ENCODE measurements around the gene SLC6A6.

The SLC6A6 gene

DNA sequence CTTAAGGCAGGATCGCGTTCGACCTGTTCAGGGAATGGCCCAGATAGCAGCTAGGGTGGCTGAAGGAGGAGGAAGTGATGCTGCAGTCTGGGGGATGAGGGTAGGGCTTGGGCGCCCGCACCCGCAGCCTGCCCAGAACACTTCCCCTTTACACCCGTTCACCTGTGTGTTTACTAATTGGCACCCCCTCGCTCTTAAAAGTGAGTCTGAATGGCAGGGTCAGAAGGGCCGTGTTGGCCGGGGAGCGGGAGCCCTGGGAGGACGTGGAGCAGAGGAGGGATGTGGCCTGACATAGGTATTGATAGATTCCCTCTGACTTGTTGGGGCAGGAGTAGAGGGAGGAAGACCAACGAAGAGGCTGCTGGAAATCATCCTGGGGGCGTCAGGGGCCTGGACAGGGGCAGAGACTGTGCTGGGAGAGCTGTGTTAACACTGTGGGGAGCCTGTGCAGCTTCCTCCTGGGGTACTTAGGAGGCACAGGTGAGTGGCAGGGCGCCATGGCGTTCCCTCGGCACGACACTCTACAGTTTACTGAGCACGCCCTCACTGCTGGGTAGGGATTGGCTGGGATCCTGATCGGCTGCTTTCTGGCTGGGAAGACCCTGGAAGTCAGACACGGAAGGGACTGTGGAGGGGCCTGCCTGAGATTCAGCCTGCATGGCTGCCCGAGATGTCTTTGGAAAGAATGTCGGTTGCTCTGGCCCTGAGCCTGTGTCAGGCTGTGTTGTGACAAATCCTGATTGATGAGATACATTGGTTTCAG lies 51.7 kb downstream of the SLC6A6 start:
- no peak for DNase-seq (ENCODE audit: low read depth, low spot score)

DNA sequence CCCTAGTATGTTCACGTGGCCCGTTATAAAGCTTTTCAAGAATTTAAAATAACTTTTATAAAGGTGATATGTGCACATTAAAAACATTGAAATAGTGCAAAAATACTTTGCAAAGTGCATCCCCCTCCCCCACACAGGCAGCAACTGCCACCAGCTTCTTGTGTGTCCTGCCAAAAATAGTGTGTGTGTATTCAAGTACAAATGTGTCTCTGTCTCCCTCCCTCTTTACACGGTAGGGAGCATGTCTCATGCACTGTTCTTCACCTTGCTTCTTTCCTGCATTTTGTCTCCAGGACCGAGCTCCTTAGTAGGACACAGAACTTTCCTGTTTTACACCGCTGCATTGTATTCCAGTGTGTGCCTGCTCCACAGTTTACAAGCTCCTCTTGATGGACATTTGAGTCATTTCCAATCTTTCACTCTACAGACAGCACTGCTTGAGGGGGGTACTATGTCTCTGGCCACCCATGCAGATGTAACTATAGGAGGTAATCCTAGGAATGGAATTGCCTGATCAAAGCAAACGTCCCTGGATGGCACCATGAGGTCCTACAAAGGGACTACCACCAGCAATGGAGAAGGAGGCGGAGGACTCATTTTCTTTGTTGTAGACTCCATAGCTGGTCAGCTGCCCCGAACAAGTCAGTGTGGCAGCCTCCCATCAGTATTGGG lies 52.4 kb downstream of the SLC6A6 start:
- DNase-seq (ENCODE audit: low read depth, low spot score) = no peak

DNA sequence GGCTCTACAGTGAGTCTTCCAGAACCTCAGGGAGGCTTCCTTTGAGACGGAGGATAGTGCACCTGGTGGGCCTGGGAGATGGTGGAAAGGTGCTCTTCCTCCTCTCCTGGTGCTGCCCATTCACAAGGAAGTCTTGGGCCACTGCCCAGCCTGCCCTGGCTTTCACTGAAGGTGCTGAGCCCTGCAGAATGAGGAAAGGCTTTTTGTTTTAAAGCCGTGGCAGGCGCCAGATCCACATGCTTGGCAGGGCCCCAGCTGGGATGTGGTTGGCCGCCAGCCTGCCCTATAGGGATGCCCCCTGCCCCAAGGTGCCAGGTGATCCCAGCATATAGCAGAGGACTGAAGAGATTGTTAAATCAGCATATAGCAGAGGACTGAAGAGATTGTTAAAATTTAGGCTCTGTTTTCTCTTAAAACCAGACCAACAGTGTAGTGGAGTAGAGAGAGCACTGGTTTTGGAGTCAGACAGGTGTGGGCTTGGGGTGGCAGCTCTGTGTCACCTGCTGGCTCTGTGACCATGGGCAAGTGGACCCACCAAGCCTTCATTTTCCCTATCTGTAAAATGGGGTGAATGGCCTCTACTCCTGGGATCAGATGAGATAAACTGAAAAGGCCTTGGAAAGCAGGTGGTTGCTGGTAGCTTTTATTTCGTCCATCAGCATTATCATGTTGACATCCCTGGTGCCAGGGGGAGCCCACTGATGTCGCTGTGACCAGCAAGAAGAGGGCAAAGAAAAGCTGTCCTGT lies 53.3 kb downstream of the SLC6A6 start:
- DNase-seq (ENCODE audit: low read depth, low spot score) = no peak

DNA sequence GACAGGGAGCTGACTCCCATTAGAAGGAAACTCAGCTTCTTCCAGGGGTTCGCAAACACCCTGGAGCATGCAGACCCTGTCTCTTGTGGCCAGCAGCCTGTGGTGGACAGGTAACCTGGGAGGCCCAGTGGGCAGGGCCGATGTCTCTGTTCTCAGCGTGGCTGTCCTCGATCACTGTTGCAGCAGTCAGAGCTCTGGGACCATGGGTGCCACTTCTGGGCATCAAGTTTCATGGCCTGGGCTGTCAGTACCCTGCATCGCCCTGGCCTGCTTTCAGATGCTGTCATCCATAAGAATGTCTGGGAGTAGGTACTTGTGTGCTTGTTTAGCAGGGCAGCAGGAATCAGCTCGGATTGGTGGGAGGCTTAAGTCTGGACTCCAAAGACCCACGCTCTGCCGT lies 54.4 kb downstream of the SLC6A6 start:
- no peak for DNase-seq (ENCODE audit: low read depth, low spot score)

DNA sequence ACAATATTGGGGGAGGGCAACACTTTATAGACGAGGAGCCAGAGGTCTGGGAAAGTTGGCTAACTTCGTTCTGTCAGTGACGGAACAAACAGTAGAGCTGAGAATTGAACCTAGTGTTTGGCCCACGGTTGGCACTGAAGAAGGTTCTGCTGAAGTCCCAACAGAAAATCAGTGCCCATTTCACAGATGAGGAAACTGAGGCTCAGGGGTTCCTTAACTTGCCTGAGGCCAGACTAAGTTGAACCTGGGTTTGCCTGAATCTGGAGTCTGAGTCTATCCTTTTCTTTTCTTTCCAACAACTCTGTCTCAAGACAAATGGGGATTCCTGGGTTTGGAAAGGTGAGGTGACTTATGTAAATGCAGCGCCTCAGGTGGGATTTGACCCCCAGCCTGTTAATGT lies 55.1 kb downstream of the SLC6A6 start:
- DNase-seq (ENCODE audit: low read depth, low spot score) = no peak

DNA sequence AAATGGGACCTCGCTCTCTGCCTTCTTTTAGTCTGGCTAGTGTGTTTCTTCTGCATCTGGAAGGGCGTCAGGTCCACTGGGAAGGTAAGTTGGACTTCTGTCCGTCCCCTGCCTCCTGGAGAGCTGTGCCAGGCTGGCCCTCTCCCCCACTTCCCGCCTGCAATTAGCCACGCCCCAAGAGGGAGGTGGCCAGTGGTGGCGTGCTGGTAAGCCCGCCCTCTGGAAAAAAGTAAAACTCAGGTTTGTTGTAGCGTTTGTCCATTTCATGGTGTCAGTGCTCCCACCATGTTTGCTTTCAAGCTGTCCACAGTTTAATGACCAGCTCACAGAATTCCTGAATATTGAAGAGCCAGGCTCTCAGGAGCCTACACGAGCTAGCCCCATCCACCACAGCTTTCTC lies 55.6 kb downstream of the SLC6A6 start:
- no peak for DNase-seq (ENCODE audit: low read depth, low spot score)

DNA sequence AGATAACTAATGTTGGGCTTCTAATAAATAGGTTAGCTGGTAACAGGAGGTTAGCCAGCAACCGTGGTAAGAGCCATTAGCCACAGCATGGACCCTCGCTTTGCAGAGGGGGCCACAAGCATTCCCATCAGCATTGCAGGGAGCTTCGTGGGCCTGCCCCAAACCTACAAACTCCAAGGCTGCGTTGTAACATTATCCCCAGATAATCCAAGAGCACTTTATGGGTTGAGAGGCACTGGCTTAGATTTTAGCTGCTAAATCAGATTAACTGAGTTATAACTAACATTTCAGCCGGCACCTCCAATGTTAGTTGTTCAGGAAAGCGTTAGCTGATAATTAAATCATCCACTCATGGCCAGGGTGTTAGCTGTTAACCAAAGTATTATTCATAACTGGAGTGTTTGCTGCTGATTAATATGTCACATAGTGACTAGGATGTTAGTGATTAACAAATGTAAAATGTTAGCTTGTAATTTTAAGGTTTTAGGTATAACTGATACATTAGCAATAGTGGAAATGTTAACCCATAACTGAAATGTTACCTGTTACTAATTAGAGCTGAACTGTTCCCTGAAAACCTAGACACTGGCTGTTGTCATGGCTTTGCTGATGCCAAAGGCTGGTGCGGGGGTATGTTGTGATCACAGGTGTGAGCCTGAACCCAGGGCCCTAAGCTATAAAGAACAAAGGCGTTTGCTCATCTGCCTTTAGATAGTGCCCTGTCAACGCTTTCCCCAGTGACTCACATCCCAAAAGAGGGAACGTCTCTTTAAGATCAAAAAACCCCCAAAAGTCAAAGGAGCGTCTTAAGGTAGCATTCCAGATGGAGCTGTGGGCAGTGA lies 56.2 kb downstream of the SLC6A6 start:
- no peak for DNase-seq (ENCODE audit: low read depth, low spot score)

DNA sequence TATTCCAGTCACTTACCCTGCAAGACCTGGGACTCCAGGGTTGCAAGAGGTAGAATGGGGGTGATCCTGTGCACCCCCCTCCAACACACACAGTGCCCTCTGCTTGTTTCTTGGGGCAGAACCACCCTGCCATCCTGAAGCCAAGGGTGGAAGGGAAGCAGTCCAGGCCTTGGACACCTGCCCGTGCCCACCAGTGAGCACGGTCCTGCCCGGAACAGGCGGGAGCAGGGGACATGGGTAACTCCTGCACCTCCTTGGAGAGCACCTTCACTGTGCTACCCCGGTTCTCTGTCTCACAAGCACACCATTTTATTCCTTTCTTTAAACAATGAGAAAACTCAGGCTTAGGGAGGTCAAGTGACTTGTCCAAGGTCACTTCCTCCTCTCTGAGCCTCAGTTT lies 57.0 kb downstream of the SLC6A6 start:
- no peak for DNase-seq (ENCODE audit: low read depth, low spot score)

DNA sequence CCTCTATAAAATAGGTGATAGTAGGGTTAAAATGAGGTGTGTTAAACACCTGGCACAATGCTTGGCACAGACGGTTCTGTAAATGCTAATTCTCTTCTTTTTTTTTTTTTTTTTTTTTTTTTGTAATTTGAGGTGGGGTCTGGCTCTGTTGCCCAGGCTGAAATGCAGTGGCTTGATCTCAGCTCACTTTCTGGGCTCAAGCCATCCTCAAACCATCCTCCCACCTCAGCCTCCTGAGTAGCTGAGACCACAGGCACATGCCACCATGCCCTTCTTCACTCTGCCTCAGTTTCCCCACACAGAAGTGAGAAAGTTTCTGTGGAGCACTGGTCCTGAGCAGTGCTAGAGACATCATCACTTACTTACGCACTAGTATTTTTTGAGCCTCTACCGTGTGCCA lies 57.4 kb downstream of the SLC6A6 start:
- DNase-seq (ENCODE audit: low read depth, low spot score) = no peak

DNA sequence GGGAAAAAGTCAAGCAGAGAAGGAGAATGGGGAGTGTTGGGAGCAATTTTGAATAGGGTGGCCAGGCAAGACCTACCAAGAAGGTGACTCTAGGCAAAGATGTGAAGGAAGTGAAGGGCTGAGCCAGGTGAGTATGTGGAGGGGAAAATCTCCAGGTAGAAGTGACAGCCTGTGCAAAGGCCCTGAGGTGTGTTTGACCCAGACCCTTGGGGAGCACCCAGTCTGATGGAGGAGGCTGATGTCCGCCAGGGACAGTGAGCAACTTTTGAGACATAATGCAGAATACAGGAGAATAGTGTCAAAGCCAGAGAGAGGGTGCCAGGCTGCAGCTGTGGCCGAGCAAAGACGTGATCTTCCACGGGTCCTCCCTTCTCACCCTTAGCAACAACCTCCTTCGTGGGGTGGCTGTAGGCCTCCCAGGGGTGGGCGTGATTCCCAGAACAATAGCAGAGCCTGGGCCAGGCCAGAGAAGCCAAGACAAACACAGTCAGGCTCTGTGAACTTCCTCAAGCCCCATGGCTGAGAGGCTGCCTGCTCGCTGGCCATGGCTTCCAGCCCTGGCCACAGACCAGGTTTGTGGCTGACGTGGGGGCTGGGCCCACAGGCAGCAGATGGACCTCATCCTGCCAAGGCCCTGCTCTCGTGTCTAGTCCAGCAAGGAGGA lies 58.1 kb downstream of the SLC6A6 start:
- no peak for DNase-seq (ENCODE audit: low read depth, low spot score)

DNA sequence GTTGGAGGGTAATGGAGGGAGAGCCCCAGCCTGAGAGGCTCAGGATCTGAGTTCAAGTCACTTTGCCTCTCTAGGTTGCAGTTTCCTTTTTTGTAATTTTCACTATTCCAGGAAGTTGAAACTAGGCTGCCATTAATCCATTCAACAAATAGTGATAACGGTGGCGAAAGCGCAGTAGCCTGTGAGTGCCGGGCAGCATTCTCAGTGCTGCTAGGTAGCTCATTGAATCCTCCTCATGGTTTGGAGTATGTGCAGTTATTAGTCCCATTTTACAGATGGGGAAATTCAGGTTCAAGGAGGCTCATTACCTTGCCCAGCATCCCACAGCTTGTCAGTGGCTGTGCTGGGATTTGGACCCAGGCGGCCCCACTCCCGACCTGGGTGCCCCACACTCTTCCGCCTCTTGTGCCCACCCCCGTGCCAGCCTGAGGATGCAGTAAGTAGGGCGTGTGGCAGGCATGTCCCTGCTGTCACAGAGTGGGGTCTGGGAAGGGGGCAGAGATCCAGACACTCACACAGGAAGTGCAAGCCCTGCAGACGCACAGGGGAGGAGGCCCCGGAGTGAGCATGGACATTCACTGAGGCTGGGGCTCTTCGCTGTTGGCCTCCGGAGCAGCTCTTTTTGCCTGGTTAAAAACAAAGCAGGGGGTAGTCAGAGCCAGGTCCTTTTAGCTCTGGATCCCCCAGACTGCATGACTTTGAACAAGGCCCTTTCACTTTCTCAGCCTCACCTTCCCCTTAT lies 58.8 kb downstream of the SLC6A6 start:
- no peak for DNase-seq (ENCODE audit: low read depth, low spot score)

DNA sequence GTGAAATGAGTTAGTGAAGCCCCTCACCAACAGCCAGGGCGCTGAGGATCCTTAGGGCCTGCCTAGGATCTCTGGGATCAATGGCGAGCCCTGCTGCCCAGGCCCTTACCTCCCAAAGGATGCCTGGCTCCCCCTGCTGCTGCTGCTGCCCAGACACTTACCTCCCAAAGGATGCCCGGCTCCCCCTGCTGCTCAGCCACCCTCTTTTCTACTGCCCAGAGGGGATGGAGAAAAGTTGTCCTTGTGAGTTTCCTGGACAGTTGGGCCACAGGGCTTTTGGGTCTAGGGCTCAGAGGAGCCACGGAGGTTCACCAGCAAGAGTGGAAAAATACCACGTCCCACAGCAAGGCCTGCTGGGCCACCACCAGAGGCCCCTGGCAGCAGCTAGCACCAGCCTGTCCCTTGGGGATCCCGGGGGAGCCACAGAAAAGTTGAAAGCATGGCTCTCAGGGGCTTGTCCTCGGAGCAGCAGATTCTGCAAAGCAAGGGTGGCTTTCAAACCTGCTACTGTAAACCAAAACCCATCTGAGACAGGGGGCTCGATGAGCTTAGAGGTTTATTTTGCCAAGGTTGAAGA lies 59.4 kb downstream of the SLC6A6 start:
- DNase-seq (ENCODE audit: low read depth, low spot score) = no peak

DNA sequence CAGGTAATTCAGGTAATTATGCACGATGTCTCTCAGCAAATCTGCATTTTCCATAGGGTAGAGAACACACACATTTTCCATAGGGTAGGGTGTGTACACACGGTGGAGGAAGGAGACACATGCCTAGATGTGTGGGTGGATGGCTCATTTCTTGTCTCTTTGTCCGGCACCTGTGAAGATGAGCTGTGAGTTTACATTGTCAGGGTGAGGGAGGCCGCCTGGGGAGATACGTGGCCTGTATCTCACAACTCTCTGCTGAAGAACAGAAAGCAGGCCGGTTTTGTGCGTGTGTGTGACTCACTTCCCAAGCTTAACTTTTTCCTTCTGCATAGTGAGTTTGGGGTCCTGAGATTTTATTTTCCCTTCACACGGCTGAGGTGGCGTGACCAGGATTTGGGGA lies 60.3 kb downstream of the SLC6A6 start:
- DNase-seq (ENCODE audit: low read depth, low spot score) = no peak

DNA sequence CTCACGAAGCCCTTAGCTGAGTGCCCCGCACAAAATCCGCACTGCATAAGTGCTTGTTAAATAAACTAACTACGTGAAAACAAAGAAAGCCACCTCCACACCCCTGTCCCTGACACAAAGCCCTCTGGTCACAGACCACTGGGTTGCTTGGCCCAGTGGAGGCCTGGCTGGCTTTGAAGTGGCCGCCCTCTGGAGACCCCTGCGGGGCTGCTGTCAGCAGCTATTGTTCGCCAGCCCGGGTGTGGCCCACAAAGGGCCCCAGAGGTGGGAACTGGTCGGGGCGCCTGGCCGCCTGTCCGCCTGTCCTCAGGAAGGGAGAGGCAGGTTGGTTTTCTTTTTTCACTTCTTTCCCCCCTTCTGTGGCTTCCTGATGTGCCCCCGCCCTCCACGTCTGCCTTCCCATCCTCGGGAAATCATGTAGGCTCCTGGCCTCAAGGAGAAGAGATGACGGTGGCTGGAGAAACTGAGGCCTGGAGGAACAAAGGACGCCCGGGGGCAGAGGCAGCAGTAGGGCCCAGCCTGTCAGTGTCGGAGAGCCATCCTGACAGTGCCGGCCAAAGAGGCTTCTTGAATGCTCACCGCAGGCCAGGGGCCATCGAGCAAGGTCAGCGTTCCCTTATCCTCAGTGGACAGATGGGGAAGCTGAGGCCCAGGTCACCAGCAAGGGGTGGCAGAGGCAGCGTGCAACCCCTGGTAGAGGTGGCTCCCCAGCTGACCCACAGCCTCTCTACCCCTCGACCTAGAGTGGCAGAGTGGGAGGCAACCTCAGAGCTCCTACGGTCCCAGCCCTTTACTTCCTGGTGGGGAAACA lies 61.1 kb downstream of the SLC6A6 start:
- no peak for DNase-seq (ENCODE audit: low read depth, low spot score)

DNA sequence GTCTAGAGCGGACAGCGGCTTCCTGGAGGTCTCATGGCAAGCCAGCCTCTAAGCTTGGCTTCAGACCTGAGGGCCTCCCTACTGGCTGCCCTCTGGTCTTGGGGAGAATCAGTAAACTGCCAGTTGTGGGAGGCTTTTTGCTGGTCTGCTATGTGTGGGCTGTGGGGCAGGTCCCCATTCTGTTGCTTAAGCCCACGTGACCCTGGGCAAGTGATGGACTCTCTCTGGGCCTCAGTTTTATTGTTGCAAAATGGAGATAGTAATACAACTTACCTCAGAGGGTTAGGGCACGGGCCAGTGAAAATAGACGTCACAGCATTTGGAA lies 61.7 kb downstream of the SLC6A6 start:
- no peak for DNase-seq (ENCODE audit: low read depth, low spot score)

DNA sequence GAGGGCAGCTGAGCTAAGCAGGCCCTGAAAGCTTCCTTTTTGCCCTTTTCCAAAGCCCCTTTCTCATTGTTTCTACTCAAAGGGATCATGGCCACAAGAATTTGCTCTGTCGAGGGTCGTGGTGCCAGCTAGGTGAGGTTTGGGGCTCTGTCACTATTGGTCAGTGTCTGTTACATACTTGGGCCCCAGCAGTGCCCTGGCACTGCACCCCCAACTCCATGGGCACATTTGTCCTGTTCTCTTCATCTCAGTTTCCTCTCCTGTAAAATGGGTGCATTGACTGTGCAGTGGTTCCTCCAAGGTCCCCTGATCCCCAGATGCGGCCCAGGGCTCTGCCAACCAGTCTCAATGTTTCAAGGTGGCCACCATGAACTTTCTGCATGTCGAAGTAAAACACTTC lies 62.1 kb downstream of the SLC6A6 start:
- DNase-seq (ENCODE audit: low read depth, low spot score) = no peak

DNA sequence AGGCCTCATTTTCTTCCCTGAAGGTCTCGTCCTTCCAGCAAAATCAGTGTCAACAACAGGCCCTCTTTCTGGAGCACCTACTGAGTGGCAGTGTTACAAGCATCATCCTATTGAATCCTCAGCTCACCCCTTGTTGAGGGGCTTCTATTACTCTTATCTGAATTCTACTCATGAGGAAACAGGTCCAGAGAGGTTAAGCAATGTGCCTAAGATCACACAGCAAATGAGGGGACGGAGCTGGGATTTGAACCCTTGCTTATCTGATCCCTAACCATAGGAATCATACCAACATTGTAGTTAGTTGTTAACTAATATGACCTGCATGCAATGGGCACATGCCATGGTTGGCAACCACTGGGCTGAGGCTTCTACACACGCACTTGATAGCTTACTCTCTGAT lies 63.0 kb downstream of the SLC6A6 start:
- DNase-seq (ENCODE audit: low read depth, low spot score) = no peak

DNA sequence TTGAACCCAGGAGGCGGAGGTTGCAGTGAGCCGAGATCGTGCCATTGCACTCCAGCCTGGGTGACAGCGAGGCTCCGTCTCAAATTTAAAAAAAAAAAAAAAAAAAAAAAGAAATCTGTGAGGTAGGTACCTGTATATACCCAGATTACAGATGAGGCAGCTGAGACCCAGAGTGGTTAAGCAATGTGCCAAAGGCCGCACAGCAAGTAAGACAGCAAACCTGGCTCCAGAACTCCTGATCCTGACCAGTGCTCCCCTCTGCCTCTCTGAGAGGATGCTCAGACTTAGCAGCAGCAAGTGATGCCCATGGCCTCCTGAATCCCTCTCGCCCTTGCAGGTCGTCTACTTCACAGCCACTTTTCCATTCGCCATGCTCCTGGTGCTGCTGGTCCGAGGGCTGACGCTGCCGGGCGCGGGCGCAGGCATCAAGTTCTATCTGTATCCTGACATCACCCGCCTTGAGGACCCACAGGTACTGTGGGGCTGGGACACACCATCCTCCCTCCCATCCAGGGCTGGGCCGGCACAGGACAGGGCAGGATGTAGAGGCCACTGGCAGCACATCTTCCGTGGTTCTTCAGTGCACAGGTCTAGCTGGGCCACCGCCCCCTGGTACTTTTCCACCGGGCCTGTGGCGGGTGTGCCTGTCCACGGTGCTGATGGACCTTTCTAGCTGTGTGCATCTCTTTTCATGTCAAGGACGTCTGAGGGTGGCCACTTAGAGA lies 63.9 kb downstream of the SLC6A6 start:
- no peak for DNase-seq (ENCODE audit: low read depth, low spot score)

Measured in activated CD4-positive, CD25-positive, alpha-beta regulatory T cell treated with anti-CD3 and anti-CD28 coated beads, Interleukin-2, amount 50 U/mL, for 16 hours (primary cell).